Neural progenitor cell (in vitro differentiated cells): ENCODE results near the gene CARD19. TPM values are rescaled to one million over a fixed set of nuclear protein-coding genes. Genes with fewer than 3 reads are reported as not detected.

Experiments used
- DNase-seq: peaks from one replicate; pipeline ENCODE4 v3.0.0-alpha.2; 2016; ENCODE audit warnings: low spot score
- H2AFZ ChIP-seq: fragments of 200-600 bp; sonication (generic); replicated peaks from 2 replicates; pipeline ENCODE4 v1.6.1; 2016; ENCODE audit warnings: antibody characterized with exemption
- H3F3A ChIP-seq: fragments of 200-600 bp; sonication (generic); 2 replicates; pipeline ENCODE4 v1.6.1; 2016; ENCODE audit warnings: antibody characterized with exemption, low read depth
- H3K27ac ChIP-seq: fragments of 200-600 bp; sonication (generic); 2 replicates; pipeline ENCODE4 v1.5.1; 2016; ENCODE audit warnings: mild to moderate bottlenecking
- H3K27me3 ChIP-seq: fragments of 200-600 bp; sonication (generic); 2 replicates; pipeline ENCODE4 v1.6.1; 2016; ENCODE audit warnings: mild to moderate bottlenecking, moderate library complexity
- H3K36me3 ChIP-seq: fragments of 200-600 bp; sonication (generic); 2 replicates; pipeline ENCODE4 v1.5.1; 2016
- H3K4me1 ChIP-seq: fragments of 200-600 bp; sonication (generic); 2 replicates; pipeline ENCODE4 v1.6.1; 2016; ENCODE audit warnings: mixed run types
- H3K4me2 ChIP-seq: fragments of 200-600 bp; sonication (generic); 2 replicates; pipeline ENCODE4 v1.6.1; 2016
- H3K4me3 ChIP-seq: fragments of 200-600 bp; sonication (generic); 2 replicates; pipeline ENCODE4 v1.5.1; 2016
- H3K79me2 ChIP-seq: fragments of 200-600 bp; sonication (generic); 2 replicates; pipeline ENCODE4 v1.6.1; 2016; ENCODE audit warnings: low read depth
- H3K9ac ChIP-seq: fragments of 200-600 bp; sonication (generic); 2 replicates; pipeline ENCODE4 v1.6.1; 2016
- H3K9me3 ChIP-seq: fragments of 200-600 bp; sonication (generic); 2 replicates; pipeline ENCODE4 v1.5.1; 2016; ENCODE audit warnings: low read depth
- H4K20me1 ChIP-seq: fragments of 200-600 bp; sonication (generic); 2 replicates; pipeline ENCODE4 v1.6.1; 2016; ENCODE audit warnings: low read depth
- H3K27ac Mint-ChIP-seq: 3 replicates; pipeline ENCODE4 v1.8.0; 2021; ENCODE audit warnings: mixed read lengths
- H3K27me3 Mint-ChIP-seq: 2 replicates; pipeline ENCODE4 v1.8.0; 2022; ENCODE audit warnings: low read depth, mild to moderate bottlenecking, inconsistent platforms, moderate library complexity, mixed read lengths; ENCODE audit not compliant: insufficient read depth
- H3K36me3 Mint-ChIP-seq: 3 replicates; pipeline ENCODE4 v1.8.0; 2021; ENCODE audit warnings: mixed read lengths
- H3K4me1 Mint-ChIP-seq: 3 replicates; pipeline ENCODE4 v1.8.0; 2021; ENCODE audit warnings: mixed read lengths
- H3K4me3 Mint-ChIP-seq: 3 replicates; pipeline ENCODE4 v1.8.0; 2021; ENCODE audit warnings: mild to moderate bottlenecking, moderate library complexity, mixed read lengths
- H3K9me3 Mint-ChIP-seq: 3 replicates; pipeline ENCODE4 v1.8.0; 2020; ENCODE audit warnings: mixed read lengths
- EZH2 ChIP-seq: fragments of 200-600 bp; sonication (generic); IDR thresholded peaks from 2 replicates; pipeline ENCODE4 v1.6.1; 2017; ENCODE audit warnings: antibody characterized with exemption, mild to moderate bottlenecking, moderate library complexity
- EZH2phosphoT487 ChIP-seq: fragments of 200-600 bp; sonication (generic); IDR thresholded peaks from 2 replicates; pipeline ENCODE4 v1.6.1; 2017; ENCODE audit warnings: antibody characterized with exemption
- total RNA-seq: library from RNA; depleted of rRNA; stranded (reverse); fragments of >200 nt; gene quantifications from 2 replicates; pipeline ENCODE4 v1.2.3, GENCODE V29; 2015; ENCODE audit warnings: low replicate concordance
- TF ChIP-seq, protein P1 (sequence below): fragments of 200-600 bp; sonication (generic); IDR thresholded peaks from 2 replicates; pipeline ENCODE4 v1.5.1; 2017; ENCODE audit warnings: antibody characterized with exemption, mild to moderate bottlenecking

CARD19 gene
- total RNA-seq, 1 donor from 2014 or later = 12.3 TPM

DNA sequence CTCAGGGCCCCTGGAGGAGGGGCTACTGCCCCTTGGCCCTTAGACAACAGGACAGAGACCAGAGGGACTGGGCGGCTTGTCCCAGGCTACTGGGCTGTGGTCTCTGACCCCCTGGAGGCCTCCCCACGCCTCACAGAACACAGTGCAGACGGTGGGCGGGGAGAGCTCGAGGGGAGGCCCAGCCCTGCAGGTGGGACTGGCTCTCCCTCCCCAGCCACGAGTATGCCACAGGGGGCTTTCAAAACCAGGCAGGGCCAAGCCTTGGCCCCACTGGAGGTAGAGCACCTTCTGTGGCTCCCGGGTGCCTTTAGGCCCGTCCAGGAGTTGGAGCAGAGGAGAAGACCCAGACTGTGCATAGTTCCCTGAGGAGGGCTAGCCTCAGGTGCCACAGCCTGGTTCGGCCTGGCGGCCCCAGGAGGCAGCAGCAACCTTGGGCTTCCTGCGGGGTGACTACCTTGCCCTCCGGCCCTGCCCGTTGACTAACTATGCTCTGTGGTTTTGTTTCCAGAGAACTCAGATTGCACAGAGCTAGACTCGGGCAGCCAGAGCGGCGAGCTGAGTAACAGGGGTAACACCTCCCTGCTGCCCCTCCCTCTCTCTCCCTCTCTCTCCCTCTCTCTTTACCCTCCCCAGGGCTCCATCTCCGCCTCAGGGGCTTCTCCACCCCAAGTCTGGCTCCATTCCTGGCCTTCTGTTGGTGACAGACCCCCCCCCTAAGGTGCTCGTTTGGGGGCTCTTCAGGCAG lies 15.5 kb downstream of the CARD19 start:
- H3K9me3 Mint-ChIP-seq = no peaks in the 10 kb centered on the region

DNA sequence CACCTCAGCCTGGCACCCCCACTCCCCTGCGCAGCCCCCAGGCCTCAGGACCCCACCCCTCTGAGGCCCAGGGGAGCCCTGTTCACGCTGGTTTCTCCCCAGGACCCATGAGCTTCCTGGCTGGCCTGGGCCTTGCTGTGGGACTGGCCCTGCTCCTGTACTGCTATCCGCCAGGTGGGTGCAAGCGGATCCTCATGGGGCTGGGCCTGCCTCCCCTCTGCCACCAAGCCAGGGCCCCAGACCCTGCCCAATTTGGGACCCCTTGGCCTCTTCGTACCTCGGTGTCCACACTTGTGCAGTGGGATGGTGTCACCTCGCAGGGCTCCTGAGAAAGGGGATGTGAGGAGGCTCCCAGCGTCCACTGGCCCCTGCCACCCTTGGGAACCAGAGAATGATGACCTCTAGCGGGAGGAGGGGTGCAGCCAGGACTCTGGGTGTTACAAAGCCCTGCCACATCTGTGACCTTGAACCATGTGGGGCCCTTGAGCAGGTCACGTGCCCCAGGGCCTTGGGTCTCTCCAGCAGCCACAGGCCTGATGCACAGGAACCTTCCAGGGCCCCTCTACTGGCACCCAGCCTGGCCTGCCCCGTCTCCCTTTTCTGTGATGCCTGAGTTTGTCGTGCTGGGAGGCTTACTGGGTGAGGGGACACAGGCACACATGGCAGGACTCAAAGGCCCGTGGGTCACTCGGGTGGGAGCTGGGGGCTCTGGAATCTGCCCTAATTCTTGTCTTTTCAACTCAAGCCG lies 16.3 kb downstream of the CARD19 start:
- no peak for DNase-seq
- no peaks in the 10 kb centered on the region for H3K9me3 ChIP-seq
- no peak overlapping the region for H3K4me3 ChIP-seq
- no peaks in the 10 kb centered on the region for H4K20me1 ChIP-seq
- Mint-ChIP-seq H3K4me3 (no peak overlapping the region), H3K36me3 (peaks cover 2% of the 10 kb centered on the region), H3K27me3 (peaks cover 6% of the 10 kb centered on the region), H3K9me3 (no peaks in the 10 kb centered on the region), H3K4me1 (peaks cover 3% of the 10 kb centered on the region), H3K27ac (no peak overlapping the region)
- no peak overlapping the region for H3K9ac ChIP-seq
- no peaks in the 10 kb centered on the region for H3F3A ChIP-seq
- no peaks in the 10 kb centered on the region for H3K79me2 ChIP-seq
- H3K4me2 ChIP-seq = no peak overlapping the region
- no peaks in the 10 kb centered on the region for H3K27me3 ChIP-seq
- no peaks in the 10 kb centered on the region for H3K4me1 ChIP-seq
- TF ChIP-seq, protein P1, sequence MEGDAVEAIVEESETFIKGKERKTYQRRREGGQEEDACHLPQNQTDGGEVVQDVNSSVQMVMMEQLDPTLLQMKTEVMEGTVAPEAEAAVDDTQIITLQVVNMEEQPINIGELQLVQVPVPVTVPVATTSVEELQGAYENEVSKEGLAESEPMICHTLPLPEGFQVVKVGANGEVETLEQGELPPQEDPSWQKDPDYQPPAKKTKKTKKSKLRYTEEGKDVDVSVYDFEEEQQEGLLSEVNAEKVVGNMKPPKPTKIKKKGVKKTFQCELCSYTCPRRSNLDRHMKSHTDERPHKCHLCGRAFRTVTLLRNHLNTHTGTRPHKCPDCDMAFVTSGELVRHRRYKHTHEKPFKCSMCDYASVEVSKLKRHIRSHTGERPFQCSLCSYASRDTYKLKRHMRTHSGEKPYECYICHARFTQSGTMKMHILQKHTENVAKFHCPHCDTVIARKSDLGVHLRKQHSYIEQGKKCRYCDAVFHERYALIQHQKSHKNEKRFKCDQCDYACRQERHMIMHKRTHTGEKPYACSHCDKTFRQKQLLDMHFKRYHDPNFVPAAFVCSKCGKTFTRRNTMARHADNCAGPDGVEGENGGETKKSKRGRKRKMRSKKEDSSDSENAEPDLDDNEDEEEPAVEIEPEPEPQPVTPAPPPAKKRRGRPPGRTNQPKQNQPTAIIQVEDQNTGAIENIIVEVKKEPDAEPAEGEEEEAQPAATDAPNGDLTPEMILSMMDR = no peak
- TF ChIP-seq EZH2phosphoT487 (no peak), EZH2 (no peak)
- no peak overlapping the region for H2AFZ ChIP-seq
- no peaks in the 10 kb centered on the region for H3K36me3 ChIP-seq
- no peak overlapping the region for H3K27ac ChIP-seq

More for the DNA sequence above, 15.5 kb downstream of the CARD19 start:
- Histone ChIP-seq H2AFZ (no peak overlapping the region), H3K4me1 (no peaks in the 10 kb centered on the region), H3K9me3 (no peaks in the 10 kb centered on the region), H3K36me3 (no peaks in the 10 kb centered on the region), H3K79me2 (no peaks in the 10 kb centered on the region), H3K4me2 (no peak overlapping the region), H3K4me3 (no peak overlapping the region), H3F3A (no peaks in the 10 kb centered on the region), H3K27ac (no peak overlapping the region), H3K27me3 (no peaks in the 10 kb centered on the region), H3K9ac (no peak overlapping the region), H4K20me1 (no peaks in the 10 kb centered on the region)
- Mint-ChIP-seq H3K4me3 (no peak overlapping the region), H3K27me3 (peaks cover 6% of the 10 kb centered on the region), H3K27ac (no peak overlapping the region), H3K36me3 (peaks cover 2% of the 10 kb centered on the region), H3K4me1 (peaks cover 3% of the 10 kb centered on the region)
- no peak for DNase-seq
- TF ChIP-seq EZH2phosphoT487 = no peak
- TF ChIP-seq EZH2 = no peak
- TF ChIP-seq, protein P1 = no peak

DNA sequence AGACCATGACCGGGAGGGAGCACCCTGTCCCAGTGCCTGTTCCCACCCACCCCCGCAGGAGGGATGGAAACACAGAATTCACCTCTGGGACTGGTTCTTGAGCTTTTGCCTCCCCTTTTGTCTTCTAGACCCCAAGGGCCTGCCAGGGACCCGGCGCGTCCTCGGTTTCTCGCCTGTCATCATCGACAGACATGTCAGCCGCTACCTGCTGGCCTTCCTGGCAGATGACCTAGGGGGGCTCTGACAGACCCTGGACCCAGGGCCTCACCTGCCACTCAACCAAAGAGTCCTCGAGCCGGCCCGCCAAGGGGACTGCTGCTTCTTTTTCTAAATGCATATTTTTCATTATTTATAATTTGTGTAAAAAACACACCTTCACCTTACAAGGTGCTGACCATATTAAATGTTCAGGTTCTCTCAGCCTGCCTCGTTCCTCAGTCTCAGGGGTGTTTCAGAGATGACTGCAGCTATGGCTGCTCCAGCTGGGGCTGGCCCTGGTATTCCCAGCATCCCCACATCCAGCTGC lies 16.9 kb downstream of the CARD19 start:
- TF ChIP-seq EZH2phosphoT487 (no peak), EZH2 (no peak)
- TF ChIP-seq, protein P1 = no peak
- peaks cover 2% of the 10 kb centered on the region for H3K36me3 Mint-ChIP-seq
- Histone ChIP-seq H3K4me2 (no peak overlapping the region), H4K20me1 (no peaks in the 10 kb centered on the region), H2AFZ (no peak overlapping the region), H3K9ac (no peak overlapping the region), H3K27me3 (no peaks in the 10 kb centered on the region), H3K36me3 (no peaks in the 10 kb centered on the region), H3K4me1 (no peaks in the 10 kb centered on the region), H3K4me3 (no peak overlapping the region), H3F3A (no peaks in the 10 kb centered on the region), H3K27ac (no peak overlapping the region), H3K79me2 (no peaks in the 10 kb centered on the region), H3K9me3 (no peaks in the 10 kb centered on the region)
- no peak for DNase-seq
- no peak overlapping the region for H3K4me3 Mint-ChIP-seq
- no peak overlapping the region for H3K27ac Mint-ChIP-seq
- H3K4me1 Mint-ChIP-seq = peaks cover 3% of the 10 kb centered on the region
- H3K27me3 Mint-ChIP-seq = peaks cover 6% of the 10 kb centered on the region
- no peaks in the 10 kb centered on the region for H3K9me3 Mint-ChIP-seq
